ENCODE results near the gene ZNF491.
"Not testable (repeated sequence)": the region's sequence is repeated elsewhere in the genome, so short reads cannot be mapped to it uniquely, and the experiment has no call there.

The ZNF491 gene

GRCh38 chr19:11807099-11807380 is 8.7 kb downstream of the ZNF491 start:
- no peaks in the 10 kb centered on the region for H3K4me1 ChIP-seq (ENCODE audit: control insufficient read depth, insufficient read depth, low read length)
- H3K36me3 ChIP-seq (ENCODE audit: control insufficient read depth, insufficient read depth, low read length, severe bottlenecking): peaks cover 19% of the 10 kb centered on the region
- H3K27me3 ChIP-seq (replicated peaks; ENCODE audit: control insufficient read depth, insufficient read depth, low read length): no peaks in the 10 kb centered on the region
- H3K9ac ChIP-seq (ENCODE audit: low read length): no peak overlapping the region
- H3K4me3 ChIP-seq (ENCODE audit: low read length): peak overlapping the region; percentile 34
- no peak for DNase-seq (ENCODE audit: low read depth)
- H3K9me3 ChIP-seq (ENCODE audit: control insufficient read depth, low read length): peaks cover 71% of the 10 kb centered on the region

GRCh38 chr19:11813703-11814028 is 15.3 kb downstream of the ZNF491 start:
- H3K27me3 ChIP-seq (replicated peaks; ENCODE audit: control insufficient read depth, insufficient read depth, low read length): no peaks in the 10 kb centered on the region
- H3K9me3 ChIP-seq (ENCODE audit: control insufficient read depth, low read length): peaks cover 13% of the 10 kb centered on the region
- no peak for DNase-seq (ENCODE audit: low read depth)
- H3K36me3 ChIP-seq (ENCODE audit: control insufficient read depth, insufficient read depth, low read length, severe bottlenecking): no peaks in the 10 kb centered on the region
- H3K4me1 ChIP-seq (ENCODE audit: control insufficient read depth, insufficient read depth, low read length): peaks cover 4% of the 10 kb centered on the region
- H3K4me3 ChIP-seq (ENCODE audit: low read length): peak overlapping the region; percentile 91
- H3K9ac ChIP-seq (ENCODE audit: low read length): peak overlapping the region; percentile 93

- Histone ChIP-seq H3K4me3 (ENCODE audit: low read length) (peak within 1 kb of the TSS; percentile 91), H3K4me1 (ENCODE audit: control insufficient read depth, insufficient read depth, low read length) (peaks cover 4% of the 10 kb centered on the region), H3K9me3 (ENCODE audit: control insufficient read depth, low read length) (peaks cover 8% of the 10 kb centered on the region), H3K27me3 (replicated peaks; ENCODE audit: control insufficient read depth, insufficient read depth, low read length) (no peaks in the 10 kb centered on the region), H3K36me3 (ENCODE audit: control insufficient read depth, insufficient read depth, low read length, severe bottlenecking) (no peaks in the 10 kb centered on the region), H3K9ac (ENCODE audit: low read length) (peak within 1 kb of the TSS; percentile 93)
- DNase-seq (ENCODE audit: low read depth): peak; percentile 97
Observed at GRCh38 chr19:11814029-11814699, 15.8 kb downstream of the ZNF491 start, which contains the start of gene ZNF440. ZNF440 (plus strand) TSS chr19:11814273; CDS start chr19:11814448, 175 bp downstream.

DNA sequence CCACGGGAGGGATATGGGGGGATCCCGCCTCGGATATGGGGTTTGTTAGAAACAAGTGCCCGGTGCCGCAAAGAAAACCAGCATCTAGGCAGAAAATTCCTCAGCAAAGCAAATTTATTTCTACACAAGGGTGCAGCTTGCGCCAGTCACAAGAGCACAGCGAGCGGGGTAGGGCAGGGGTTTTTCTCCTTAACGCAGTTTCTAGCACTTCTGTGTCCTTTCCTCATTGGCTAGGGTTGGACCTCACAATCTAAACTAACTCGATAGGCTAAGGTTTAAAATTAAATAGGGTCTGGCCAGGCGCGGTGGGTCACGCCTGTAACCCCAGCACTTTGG is 16.3 kb downstream of the ZNF491 start:
- Histone ChIP-seq H3K9ac (ENCODE audit: low read length) (peak overlapping the region; percentile 93), H3K4me1 (ENCODE audit: control insufficient read depth, insufficient read depth, low read length) (peaks cover 4% of the 10 kb centered on the region), H3K9me3 (ENCODE audit: control insufficient read depth, low read length) (peaks cover 3% of the 10 kb centered on the region), H3K4me3 (ENCODE audit: low read length) (peak overlapping the region; percentile 91), H3K36me3 (ENCODE audit: control insufficient read depth, insufficient read depth, low read length, severe bottlenecking) (peaks cover 4% of the 10 kb centered on the region), H3K27me3 (replicated peaks; ENCODE audit: control insufficient read depth, insufficient read depth, low read length) (no peaks in the 10 kb centered on the region)
- DNase-seq (ENCODE audit: low read depth): peak; percentile 58

DNA sequence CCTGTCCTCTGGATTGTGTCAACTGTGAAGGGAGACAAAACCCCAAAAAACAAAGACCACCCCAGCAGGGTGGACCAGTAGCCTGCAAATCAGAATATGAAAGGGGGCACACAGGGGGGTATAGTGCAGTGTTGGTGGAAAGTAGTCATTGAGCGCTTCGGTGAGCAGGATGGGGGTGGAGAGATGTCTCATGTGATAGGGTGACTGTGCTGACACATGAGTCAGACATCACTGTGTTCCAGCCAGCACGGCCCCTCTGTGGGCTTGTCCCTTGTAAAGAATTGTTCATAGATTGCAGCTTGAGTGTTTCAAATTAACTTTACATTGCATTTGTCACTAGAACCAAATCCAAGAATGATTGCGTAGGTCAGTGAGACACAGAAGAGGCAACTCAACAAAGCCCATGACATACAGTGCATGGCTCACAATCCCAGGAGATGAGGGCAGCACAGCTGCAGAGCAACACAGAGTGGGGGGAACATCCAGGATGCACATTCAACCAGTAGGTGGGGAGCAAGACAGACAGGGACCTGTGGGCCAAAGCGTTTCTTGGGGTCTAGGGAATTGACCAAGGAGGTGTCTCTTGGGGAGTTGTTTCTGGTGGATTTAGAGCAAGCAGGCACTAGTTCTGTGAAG is 23.3 kb downstream of the ZNF491 start:
- no peaks in the 10 kb centered on the region for H3K27me3 ChIP-seq (replicated peaks; ENCODE audit: control insufficient read depth, insufficient read depth, low read length)
- no peaks in the 10 kb centered on the region for H3K9me3 ChIP-seq (ENCODE audit: control insufficient read depth, low read length)
- peak; percentile 7 for DNase-seq (ENCODE audit: low read depth)
- peaks cover 11% of the 10 kb centered on the region for H3K36me3 ChIP-seq (ENCODE audit: control insufficient read depth, insufficient read depth, low read length, severe bottlenecking)
- H3K4me1 ChIP-seq (ENCODE audit: control insufficient read depth, insufficient read depth, low read length): no peaks in the 10 kb centered on the region
- no peak overlapping the region for H3K4me3 ChIP-seq (ENCODE audit: low read length)
- H3K9ac ChIP-seq (ENCODE audit: low read length): no peak overlapping the region

- H3K4me3 ChIP-seq (ENCODE audit: low read length); H3K4me1 ChIP-seq (ENCODE audit: control insufficient read depth, insufficient read depth, low read length); H3K27me3 ChIP-seq (replicated peaks; ENCODE audit: control insufficient read depth, insufficient read depth, low read length); H3K9ac ChIP-seq (ENCODE audit: low read length); DNase-seq (ENCODE audit: low read depth): not testable (repeated sequence)
- Histone ChIP-seq H3K36me3 (ENCODE audit: control insufficient read depth, insufficient read depth, low read length, severe bottlenecking) (peaks cover 61% of the 10 kb centered on the region), H3K9me3 (ENCODE audit: control insufficient read depth, low read length) (peaks cover 60% of the 10 kb centered on the region)
Observed at GRCh38 chr19:11828957-11829876, 30.9 kb downstream of the ZNF491 start.

DNA sequence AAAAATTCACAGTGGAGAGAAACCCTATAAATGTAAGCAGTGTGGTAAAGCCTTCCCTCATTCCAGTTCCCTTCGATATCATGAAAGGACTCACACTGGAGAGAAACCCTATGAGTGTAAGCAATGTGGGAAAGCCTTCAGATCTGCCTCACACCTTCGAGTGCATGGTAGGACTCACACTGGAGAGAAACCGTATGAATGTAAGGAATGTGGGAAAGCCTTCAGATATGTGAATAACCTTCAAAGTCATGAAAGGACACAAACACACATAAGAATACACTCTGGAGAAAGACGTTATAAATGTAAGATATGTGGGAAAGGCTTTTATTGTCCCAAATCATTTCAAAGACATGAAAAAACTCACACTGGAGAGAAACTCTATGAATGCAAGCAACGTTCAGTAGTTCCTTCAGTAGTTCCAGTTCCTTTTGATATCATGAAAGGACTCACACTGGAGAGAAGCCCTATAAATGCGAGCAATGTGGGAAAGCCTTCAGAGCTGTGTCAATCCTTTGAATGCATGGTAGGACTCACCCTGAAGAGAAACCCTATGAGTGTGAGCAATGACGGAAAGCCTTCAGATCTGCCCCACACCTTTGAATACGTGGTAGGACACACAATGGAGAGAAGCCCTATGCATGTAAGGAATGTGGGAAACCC is 34.1 kb downstream of the ZNF491 start:
- Histone ChIP-seq H3K4me3 (ENCODE audit: low read length) (peak overlapping the region; percentile 62), H3K9me3 (ENCODE audit: control insufficient read depth, low read length) (peaks cover 84% of the 10 kb centered on the region), H3K36me3 (ENCODE audit: control insufficient read depth, insufficient read depth, low read length, severe bottlenecking) (peaks cover 68% of the 10 kb centered on the region), H3K9ac (ENCODE audit: low read length) (no peak overlapping the region), H3K4me1 (ENCODE audit: control insufficient read depth, insufficient read depth, low read length) (no peaks in the 10 kb centered on the region), H3K27me3 (replicated peaks; ENCODE audit: control insufficient read depth, insufficient read depth, low read length) (no peaks in the 10 kb centered on the region)
- no peak for DNase-seq (ENCODE audit: low read depth)

DNA sequence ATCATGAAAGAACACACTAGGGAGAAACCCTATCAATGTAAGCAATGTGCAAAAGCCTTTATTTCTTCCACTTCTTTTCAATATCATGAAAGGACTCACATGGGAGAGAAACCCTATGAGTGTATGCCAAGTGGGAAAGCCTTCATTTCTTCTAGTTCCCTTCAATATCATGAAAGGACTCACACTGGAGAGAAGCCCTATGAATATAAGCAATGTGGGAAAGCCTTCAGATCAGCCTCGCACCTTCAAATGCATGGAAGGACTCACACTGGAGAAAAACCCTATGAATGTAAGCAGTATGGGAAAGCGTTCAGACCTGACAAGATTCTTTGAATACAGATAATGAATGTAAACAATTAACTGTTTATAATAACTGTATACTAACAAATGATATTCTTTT is 35.2 kb downstream of the ZNF491 start:
- Histone ChIP-seq H3K4me3 (ENCODE audit: low read length) (peak overlapping the region; percentile 62), H3K9me3 (ENCODE audit: control insufficient read depth, low read length) (peaks cover 85% of the 10 kb centered on the region), H3K4me1 (ENCODE audit: control insufficient read depth, insufficient read depth, low read length) (no peaks in the 10 kb centered on the region), H3K9ac (ENCODE audit: low read length) (no peak overlapping the region), H3K27me3 (replicated peaks; ENCODE audit: control insufficient read depth, insufficient read depth, low read length) (no peaks in the 10 kb centered on the region), H3K36me3 (ENCODE audit: control insufficient read depth, insufficient read depth, low read length, severe bottlenecking) (peaks cover 64% of the 10 kb centered on the region)
- DNase-seq (ENCODE audit: low read depth): no peak

DNA sequence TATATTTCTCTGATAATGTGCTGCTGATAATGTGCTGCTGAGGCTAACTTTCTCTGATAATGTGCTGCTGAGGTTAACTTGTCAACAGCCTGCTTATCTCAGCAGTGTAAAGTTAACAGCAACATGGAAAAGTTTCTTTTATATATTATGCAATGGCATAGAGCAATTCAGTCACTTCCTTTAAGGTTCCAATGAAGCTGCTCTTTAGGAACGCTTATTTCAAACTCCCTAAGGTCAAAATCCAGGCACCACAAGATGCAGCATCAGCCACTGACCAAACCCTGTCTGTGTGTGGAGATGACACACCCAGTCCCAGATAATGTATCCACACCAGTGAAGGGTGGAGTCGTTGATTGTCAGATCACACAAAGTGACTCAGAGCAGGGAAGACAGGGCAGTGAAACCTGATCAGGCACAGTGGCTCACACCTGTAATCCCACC is 37.3 kb downstream of the ZNF491 start:
- H3K9me3 ChIP-seq (ENCODE audit: control insufficient read depth, low read length): peaks cover 66% of the 10 kb centered on the region
- H3K9ac ChIP-seq (ENCODE audit: low read length); H3K4me1 ChIP-seq (ENCODE audit: control insufficient read depth, insufficient read depth, low read length); DNase-seq (ENCODE audit: low read depth); H3K4me3 ChIP-seq (ENCODE audit: low read length); H3K27me3 ChIP-seq (replicated peaks; ENCODE audit: control insufficient read depth, insufficient read depth, low read length): not testable (repeated sequence)
- H3K36me3 ChIP-seq (ENCODE audit: control insufficient read depth, insufficient read depth, low read length, severe bottlenecking): peaks cover 48% of the 10 kb centered on the region

DNA sequence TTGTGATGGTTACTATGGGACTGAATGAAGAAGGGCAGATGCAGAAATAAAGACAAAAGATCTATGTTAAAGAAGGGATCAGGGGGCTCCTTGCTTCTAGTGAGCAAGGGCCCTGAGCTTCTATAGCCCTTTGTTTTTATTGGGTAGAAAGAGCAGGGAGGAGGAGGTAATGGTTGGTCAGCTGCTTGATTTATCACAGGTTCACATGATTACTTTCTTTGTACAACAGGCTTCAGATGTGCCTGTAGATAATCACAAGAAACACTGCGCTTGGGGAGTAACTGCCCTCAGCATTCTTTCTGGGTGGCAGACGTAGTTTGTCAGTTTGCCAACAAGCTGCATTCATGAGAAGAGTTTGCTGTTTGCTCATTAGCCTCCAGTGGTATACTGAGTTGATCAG is 45.4 kb downstream of the ZNF491 start:
- Histone ChIP-seq H3K27me3 (replicated peaks; ENCODE audit: control insufficient read depth, insufficient read depth, low read length) (no peaks in the 10 kb centered on the region), H3K9me3 (ENCODE audit: control insufficient read depth, low read length) (peaks cover 3% of the 10 kb centered on the region)
- DNase-seq (ENCODE audit: low read depth): no peak

DNA sequence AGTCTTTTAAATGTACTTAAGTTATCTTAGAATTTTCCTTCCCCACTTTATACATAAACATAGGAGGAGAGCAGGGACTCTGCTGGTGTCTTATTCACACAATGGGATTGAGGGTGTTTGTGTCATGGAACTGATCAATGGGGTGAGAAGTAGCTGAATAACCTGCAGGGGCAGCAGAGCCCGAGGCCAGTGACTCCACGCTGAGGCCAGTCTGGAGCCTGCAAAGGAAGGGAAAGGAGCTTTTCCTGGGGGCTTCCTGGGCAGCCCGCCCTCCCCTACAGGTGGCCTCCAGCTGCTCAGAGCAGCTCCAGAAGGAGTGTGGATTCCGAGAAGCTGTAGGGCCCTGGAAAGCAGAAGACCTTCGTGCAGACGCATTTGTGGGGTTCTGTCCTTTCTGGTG is 49.3 kb downstream of the ZNF491 start:
- DNase-seq (ENCODE audit: low read depth): peak; percentile 3
- H3K27me3 ChIP-seq (replicated peaks; ENCODE audit: control insufficient read depth, insufficient read depth, low read length); H3K9me3 ChIP-seq (ENCODE audit: control insufficient read depth, low read length); H3K36me3 ChIP-seq (ENCODE audit: control insufficient read depth, insufficient read depth, low read length, severe bottlenecking); H3K4me1 ChIP-seq (ENCODE audit: control insufficient read depth, insufficient read depth, low read length); H3K4me3 ChIP-seq (ENCODE audit: low read length); H3K9ac ChIP-seq (ENCODE audit: low read length): not testable (repeated sequence)

More for the DNA sequence above, 45.4 kb downstream of the ZNF491 start:
- no peaks in the 10 kb centered on the region for H3K36me3 ChIP-seq (ENCODE audit: control insufficient read depth, insufficient read depth, low read length, severe bottlenecking)
- no peak overlapping the region for H3K4me3 ChIP-seq (ENCODE audit: low read length)
- no peak overlapping the region for H3K9ac ChIP-seq (ENCODE audit: low read length)
- peaks cover 4% of the 10 kb centered on the region for H3K4me1 ChIP-seq (ENCODE audit: control insufficient read depth, insufficient read depth, low read length)
